Fibroblast of skin of right quadriceps (primary cell): ENCODE data around the gene CFAP57.
"Not testable (repeated sequence)": the region's sequence is repeated elsewhere in the genome, so short reads cannot be mapped to it uniquely, and the experiment has no call there.

Source experiments
- DNase-seq: peaks from one replicate; pipeline ENCODE4 v3.0.0-alpha.2; 2013

The CFAP57 gene

DNA sequence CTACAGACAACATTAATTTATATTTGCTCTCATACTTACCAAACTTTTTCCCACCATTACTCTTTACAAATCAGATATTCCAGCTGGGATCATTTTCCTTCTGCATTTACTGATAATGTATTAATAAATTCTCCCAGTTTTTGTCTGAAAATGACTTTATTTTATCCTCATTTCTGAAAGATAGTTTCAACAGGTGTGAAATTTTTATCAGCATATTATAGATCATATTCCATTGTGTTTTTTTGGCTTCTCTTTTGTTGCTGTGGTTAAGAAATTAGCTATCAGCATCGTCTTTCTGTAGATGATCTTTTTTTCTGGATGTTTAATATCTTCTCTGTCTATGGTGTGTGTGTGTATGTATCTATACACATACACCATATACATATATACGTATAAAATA, 2.7 kb downstream of the CFAP57 start:
- no peak for DNase-seq

DNA sequence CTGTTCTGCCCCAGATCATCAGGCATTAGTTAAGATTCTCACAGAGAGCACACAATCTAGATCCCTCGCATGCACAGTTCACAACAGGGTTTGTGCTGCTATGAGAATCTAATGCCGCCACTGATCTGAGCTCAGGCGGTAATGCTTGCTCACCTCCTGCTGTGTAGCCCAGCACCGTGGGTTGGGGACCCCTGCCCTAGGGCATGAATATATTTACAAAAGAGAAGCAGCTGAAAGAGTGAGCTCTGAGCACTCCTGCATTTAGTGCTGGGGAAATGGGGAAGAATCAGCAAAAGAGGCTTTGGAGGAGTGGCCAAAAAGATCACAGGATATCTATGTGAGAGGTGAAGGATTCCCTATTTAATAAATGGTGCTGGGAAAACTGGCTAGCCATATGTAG, 5.6 kb downstream of the CFAP57 start:
- no peak for DNase-seq

DNA sequence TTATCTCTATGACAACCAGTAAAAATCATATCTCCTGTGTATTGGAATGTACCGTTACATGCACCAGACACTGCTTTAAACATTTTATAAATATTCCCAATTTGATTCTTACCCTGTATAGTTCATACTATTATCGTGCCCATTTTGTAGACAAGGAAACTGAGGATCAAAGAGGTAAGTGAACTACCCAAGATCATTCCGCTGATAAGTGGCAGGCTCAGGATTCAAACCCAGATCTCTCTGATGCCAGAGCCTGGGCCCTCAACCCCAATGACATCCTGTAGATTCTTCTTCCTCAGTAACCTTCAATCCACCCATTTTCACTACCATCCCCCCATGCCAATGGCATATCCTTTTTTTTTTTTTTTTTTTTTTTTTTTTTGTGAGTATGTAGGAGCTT, 12.3 kb downstream of the CFAP57 start:
- DNase-seq: no peak

DNA sequence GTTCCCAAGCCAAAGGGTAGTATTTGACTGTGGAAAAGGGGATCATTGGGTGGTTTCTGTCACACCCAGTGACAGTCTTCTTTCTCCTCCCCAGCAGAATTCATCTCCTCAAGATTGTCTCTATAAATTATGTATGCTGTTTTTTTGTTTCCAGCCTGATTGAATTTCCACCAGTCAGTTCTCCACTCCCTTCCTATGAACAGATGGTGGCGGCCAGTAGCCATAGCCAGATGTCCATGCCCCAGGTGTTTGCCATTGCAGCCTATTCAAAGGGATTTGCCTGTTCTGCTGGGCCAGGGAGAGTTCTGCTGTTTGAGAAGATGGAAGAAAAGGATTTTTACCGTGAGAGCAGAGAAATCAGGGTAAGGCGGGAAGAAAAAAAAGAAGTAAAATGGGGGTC, 12.9 kb downstream of the CFAP57 start:
- no peak for DNase-seq

DNA sequence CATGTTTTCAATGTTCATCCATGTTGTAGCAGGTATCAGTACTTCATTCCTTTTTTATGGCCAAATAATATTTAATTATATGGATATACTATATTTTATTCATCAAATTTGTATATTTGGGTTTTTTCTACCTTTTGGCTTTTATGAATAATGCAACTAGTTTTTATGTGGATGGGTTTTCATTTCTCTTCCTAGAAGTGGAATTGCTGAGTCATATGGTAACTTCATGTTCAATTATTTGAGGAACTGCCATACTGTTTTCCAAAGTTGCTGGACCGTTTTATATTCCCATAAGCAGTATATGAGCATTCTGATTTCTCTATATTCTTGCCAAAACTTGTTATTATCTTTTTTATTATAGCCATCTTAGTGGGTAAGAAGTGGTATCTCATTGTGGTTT, 16.0 kb downstream of the CFAP57 start:
- no peak for DNase-seq

DNA sequence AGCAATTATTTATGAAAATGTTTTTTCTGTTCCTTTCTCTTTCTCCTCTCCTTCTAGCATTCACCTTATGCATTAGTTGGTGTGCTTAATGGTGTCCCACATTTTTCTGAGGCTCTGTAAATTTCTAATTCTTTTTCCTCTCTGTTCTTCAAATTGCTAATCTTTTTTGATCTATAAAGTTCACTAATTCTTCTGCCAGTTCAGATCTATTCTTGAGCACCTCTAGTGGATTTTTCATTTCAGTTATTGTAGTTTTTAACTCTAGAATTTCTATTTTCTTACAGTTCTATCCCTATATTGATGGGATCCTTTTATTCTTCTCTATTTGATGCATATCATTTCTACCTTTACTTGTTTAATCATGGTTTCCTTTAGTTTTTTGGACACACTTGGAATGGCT, 22.4 kb downstream of the CFAP57 start:
- DNase-seq: no peak

DNA sequence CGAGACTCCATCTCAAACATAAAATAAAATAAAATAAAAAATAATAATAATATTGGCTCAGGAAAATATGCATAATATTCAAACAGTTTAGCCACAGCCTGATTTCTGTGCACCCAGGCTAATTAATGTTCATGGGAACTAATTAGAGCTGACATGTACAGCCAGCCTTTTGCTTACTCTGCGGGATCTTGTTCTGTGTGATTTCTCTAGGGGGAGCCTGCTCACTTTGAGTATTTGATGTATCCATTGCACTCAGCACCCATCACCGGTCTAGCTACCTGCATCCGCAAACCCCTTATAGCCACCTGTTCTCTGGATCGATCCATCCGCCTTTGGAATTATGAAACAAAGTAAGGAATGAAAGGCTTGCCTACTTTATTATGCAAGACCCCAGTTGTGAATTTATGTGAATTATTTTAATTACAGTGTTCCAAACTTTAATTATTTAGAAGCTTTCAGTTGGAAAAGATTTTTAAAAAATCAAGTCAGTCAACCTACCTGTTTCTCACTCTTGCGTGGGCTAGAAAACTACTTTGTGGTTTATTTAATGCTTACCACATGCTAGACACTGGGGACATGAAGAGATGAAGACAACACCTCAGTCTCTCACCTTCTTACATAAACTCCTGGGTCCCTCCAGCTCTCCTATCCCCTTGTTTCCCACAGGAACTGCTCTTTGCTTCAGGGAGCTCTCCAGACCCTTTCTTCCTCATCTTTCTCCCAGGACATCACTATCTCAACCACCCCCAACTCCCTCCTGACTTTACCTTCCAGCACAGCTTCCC, 25.4 kb downstream of the CFAP57 start:
- no peak for DNase-seq

DNA sequence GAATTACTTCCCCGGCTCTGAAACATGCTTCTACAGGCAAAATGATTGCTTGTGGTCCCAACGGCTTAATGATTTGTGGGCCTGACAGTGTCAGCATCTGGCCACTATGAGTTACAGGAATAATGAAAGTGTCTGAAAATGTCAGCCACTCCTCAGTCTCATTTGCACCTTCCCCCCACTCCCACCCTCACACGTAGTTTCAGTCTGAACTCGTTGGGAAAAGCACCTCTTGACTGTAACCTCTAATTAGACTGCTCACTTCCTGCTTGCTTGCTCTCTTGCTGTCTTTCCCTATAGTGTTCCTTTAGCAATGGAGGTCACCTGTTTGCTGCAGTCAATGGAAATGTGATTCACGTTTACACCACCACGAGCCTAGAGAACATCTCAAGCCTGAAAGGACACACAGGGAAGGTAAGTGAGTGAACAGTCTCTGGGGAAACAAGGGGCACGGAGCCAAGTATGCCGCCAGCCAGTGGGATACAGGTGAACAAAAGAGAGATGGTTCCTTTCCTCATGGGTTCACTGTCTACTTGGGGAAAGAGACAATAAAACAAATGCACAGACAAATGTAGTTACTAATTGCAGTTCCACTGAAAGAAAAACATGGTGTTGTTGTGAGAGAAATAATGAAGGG, 27.1 kb downstream of the CFAP57 start:
- no peak for DNase-seq

DNA sequence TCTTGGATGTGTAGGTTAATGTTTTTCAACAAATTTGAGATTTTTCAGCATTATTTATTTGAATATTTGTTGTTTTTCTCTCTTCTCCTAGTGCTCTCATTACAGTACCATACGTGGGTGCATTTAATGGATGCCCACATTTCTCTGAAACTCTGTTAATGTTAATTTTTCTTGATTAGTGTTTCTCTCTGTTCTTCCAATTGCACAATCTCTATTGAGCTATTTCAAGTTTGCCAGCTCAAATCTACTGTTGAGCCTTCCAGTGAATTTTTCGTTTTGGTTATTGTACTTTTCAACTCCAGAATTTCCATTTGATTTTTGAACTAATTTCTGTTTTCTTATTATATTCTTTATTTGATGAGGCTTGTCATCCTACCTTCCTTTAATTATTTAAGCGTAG, 31.7 kb downstream of the CFAP57 start:
- DNase-seq: no peak

DNA sequence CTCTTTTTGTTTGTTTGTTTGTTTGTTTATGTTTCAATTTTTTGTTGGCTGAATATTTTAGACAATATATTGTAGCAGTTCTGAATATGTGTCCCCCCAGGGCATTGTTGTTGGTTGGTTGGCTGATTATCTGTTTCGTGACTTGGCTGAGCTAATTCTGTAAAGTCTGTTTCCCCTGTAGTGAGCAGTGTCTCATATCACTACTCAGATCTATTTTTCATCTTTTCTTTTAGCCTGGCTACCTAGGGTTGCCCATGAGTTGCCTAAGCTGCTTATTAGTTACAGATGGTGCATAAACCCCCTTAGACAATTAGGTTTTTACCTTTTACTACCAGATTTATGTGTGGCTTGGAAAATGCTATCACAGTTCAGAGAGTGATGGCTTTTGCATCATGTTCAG, 32.3 kb downstream of the CFAP57 start:
- DNase-seq: no peak

DNA sequence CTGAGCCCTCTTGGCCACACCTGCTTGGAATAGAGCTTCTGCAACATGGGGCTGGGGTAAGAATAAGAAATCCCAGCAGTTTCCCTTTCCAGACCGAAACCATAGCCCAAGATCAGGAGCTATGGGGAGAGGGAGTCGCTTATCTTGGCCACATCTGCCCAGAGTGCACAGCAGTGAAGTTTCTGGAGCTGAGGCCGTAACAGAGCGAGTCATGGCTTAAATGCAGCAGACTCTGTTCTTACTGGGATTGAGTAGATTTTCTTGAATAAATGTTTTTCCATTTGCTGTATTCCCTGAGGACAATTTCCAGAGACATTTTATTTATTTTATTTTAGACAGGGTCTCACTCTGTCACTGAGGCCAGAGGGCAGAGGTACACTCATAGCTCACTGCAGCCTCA, 33.5 kb downstream of the CFAP57 start:
- peak; percentile 62 for DNase-seq

DNA sequence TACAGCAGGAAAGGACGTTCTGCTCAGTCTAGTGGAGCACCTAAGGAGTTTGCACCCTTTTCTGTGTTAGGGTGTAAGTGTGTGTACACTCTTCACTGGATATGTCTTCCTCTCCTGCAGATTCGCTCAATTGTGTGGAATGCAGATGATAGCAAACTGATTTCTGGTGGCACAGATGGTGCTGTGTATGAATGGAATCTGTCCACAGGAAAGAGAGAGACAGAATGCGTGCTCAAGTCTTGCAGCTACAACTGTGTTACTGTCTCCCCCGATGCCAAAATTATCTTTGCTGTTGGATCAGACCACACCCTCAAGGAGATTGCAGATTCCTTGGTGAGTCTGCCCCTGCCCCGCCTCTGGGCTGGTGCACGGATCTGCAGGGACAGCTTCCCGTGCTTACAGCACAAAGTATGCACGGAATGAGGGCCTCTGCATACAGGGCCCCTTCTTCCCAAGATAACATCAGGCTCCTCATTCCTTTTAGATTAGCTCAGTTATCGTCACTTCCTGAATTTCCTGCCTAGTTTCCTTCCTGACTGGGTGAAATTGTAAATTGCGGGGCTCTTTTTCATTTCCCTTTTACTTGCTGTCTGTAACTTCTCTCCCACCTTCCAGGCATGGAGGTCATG, 34.6 kb downstream of the CFAP57 start:
- peak; percentile 98 for DNase-seq

DNA sequence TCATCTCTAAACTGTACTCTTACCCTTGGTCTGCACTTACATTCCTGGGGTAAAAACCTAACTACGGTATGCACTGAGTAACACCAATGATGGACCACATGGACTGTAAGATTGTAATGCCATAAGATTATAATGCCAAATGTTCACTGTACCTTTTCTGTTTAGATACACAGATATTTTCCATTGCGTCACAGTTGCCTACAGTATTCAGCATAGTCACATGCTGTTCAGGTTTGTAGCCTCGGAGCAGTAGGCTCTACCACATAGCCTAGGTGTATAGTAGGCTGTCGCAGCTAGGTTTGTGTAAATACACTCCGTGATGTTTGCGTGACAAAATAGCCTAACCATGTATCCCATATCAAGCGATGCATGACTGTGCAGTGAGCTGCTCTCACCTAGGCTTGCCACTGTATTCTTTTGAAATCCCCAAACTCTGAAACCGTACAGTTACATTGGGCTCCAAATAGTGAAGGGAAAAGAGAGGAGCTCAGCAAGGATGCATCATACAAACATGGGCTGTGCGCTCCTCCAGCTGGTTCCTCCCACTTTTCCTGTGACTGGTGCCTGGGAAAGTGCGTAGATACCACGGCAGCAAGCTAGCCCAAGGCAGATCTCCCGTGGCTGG, 35.2 kb downstream of the CFAP57 start:
- DNase-seq: peak; percentile 9

DNA sequence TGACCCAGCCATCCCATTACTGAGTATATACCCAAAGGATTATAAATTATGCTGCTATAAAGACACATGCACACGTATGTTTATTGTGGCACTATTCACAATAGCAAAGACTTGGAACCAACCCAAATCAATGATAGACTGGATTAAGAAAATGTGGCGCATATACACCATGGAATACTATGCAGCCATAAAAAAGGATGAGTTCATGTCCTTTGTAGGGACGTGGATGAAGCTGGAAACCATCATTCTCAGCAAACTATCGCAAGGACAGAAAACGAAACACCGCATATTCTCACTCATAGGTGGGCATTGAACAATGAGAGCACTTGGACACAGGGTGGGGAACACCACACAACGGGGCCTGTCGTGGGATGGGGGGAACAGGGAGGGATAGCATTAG, 36.1 kb downstream of the CFAP57 start:
- not testable (repeated sequence) for DNase-seq

DNA sequence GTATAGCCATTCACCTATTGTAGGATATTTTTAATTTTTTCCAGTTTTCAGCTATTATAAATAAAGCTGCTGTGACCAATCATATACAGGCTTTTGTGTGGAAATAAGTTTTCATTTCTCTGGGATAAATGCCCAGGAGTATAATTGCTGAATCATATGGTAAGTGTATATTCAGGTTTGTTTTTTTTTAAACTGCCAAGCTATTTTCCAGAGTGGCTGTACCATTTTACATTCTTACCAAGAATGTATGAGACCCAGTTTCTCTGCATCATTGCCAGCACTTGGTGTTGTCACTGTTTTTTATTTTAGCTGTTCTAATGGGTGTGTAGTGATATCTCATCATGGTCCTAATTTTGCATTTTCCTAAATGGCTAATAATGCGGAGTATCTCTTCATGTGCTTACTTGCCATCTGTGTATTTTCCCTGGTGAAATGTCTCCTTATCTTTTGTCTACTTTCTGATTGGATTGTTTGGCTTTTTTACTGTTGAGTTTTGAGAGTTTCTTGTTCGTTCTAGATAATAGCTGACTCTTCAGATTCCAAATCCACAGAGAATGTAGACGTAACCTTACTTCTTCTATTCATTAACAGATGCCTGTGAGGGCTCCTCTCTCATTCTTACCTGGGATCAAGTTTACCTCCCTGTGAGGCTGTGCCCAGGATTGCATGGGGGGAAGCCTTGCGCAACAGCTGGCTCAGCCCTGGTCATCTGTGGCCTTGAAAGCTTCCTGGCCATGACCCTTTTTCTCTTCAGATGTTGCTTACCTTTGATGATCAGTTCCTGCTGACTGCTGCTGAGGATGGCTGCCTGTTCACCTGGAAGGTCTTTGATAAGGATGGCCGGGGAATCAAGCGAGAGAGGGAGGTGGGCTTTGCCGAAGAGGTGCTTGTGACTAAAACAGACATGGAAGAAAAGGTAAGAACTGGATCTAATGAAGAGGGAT, 42.6 kb downstream of the CFAP57 start:
- peak; percentile 35 for DNase-seq

DNA sequence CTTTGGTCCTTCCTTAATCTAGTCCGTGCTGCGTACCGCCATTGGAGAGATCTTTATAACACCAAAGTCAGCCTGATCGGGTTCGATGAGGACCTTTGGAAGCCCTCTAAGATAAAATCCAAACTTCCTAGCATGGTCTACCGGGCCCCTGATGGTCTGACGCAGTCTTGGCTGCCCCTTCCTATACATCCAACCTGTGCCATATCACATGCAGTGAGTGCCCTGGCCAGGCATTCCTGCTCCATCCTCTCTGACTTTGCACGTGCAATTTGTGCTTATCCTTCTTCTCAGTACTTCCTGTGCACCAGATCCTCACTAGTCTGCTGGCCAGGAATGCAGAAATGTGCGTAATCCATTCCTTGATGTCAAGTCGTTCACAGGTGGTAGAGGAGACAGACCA, 45.6 kb downstream of the CFAP57 start:
- DNase-seq: no peak

DNA sequence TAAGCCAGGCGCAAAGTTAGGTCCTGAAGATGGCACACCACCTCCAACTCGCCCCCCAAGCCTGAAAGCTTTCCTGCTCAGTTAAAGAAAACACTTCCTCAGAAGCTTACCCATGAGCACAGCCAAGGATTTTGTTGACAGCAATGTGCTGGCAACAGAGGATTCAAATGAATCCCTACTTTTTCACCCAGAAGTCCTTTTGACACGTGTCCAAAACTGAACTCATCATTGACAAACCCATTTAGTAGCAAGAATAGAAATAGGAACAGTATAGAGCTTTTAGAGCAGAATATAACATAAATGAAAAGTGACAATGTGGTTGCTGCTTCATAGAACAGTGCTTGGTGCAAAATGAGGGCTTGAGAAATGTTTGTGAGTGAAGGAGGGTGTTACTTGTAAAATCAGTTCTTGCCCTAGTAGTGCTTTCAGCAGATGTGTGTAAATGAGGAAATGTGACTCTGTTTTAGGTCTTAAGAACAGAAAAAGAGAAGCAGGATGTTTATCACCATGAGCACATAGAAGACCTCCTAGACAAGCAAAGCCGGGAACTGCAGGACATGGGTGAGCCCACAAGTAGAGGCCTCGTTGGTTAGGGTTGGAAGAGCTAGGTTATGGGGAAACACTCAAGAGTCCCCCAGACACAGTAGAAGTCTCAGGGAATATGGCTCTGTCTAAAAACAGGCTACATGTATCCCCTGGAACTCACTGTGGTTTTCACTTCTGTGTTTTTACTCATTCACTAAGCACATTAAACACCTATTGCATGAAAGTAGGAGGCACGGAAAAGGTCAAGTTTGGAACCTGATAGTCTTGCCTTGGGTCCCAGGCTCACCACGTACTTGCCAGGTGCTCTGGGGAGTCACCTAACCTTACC, 49.0 kb downstream of the CFAP57 start:
- no peak for DNase-seq

DNA sequence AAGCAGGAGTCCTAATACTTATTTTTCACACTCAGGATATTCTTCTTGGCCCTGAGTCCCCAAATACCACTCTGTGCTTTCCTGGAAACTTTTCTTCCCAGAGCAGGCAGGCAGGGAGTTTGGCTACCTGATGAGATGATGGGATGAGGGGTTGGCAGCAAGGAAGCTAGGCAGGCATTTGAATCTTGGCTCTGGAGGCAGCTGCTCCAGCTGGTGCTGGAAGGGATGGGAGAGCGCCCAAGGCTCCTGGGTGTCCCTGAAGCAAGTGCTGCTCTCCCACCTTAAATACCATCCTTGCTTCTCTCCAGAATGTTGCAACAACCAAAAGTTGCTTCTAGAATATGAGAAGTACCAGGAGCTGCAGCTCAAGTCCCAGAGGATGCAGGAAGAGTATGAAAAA, 49.7 kb downstream of the CFAP57 start:
- DNase-seq: no peak

DNA sequence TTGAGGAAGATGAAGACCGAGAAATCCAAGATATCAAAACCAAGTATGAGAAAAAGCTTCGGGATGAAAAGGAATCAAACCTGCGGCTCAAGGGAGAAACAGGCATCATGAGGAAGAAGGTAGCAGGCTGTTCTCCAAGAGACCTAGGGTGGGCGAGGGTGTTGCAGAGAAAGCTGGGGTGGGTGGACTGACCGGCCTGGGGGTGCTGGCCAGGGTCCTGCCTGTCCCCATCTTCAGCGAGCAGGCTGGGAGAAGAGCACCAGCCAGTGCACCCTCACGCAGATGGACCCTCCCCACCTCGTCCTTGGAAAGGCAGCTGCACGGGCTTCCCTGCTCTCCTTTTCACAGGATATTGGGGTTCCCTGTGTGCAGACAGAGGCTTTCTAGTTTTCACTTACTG, 50.7 kb downstream of the CFAP57 start:
- no peak for DNase-seq

DNA sequence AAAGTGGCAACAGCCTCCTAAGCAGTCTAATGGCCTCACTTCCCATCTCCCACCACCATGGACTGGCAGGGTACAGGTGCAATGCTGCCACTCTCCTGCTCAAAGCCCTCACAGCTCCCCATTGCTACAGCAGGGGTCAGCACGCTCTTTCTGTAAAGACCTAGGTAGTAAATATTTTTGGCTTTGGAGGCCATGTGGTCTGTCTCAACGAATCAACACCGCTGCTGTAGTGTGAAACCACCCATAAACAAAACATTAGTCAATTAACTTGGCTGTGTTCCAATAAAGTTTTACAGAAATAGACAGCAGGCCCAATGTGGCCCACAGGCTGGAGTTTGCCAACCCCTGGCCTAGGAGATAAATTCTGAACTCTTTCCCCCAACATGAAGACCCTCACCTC, 53.0 kb downstream of the CFAP57 start:
- peak; percentile 36 for DNase-seq

DNA sequence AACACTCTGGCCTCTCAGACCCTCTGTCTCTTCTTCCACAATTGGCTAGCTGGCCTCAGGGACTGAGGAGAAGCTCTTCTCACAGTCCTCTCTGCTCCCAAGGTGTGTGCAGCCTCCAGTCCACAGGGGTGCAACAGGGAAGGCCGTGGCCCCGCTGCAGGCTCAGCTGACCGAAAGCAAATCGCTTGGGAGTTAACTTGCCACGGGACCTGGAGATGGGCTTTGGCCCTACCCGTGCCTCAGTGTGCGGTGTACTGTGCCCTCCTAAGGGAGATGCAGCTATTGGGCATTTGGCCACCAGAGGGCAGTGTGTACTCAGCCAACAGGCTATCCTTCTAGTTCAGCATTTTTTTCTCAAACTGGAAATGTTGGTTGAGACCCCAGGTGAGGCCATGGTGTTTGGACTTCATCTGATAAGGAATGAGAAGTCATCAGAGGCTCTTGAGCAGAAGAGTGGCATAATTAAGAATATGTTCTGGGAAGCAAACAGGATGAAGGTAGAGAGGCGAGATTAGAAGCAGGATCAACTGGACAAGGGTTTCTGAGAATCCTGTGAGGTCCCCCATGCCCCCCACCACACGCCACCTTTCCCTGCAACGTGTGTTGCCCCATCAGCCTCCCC, 55.1 kb downstream of the CFAP57 start:
- DNase-seq: peak; percentile 62
